ENCODE measurements around the gene PDLIM1. TPM values are rescaled to one million over a fixed set of nuclear protein-coding genes. Genes with fewer than 3 reads are reported as not detected.
A peak's percentile ranks its signal among the peaks of the same experiment; 100 is the strongest.

The PDLIM1 gene
- total RNA-seq, 1 donor, result 27.5 TPM

- no peak for DNase-seq (ENCODE audit: low read depth in 2 of 3, low spot score in 2 of 3)
Measured at GRCh38 chr10:95289921-95290421, 832 bp downstream of the PDLIM1 start.

- DNase-seq (ENCODE audit: low read depth in 2 of 3, low spot score in 2 of 3), result no peak
Measured at GRCh38 chr10:95289003-95289920, 1.5 kb downstream of the PDLIM1 start.

GRCh38 chr10:95288303-95288702 lies 2.5 kb downstream of the PDLIM1 start:
- no peak for DNase-seq (ENCODE audit: low read depth in 2 of 3, low spot score in 2 of 3)

GRCh38 chr10:95287281-95287680 lies 3.5 kb downstream of the PDLIM1 start:
- no peak for DNase-seq (ENCODE audit: low read depth in 2 of 3, low spot score in 2 of 3)

GRCh38 chr10:95286707-95287106 lies 4.1 kb downstream of the PDLIM1 start:
- DNase-seq (ENCODE audit: low read depth in 2 of 3, low spot score in 2 of 3), result no peak

- DNase-seq (ENCODE audit: low read depth in 2 of 3, low spot score in 2 of 3), result no peak
Measured at GRCh38 chr10:95285556-95285955, 5.2 kb downstream of the PDLIM1 start.

- DNase-seq (ENCODE audit: low read depth in 2 of 3, low spot score in 2 of 3), result no peak
Measured at GRCh38 chr10:95284807-95285206, 6.0 kb downstream of the PDLIM1 start.

- no peak for DNase-seq (ENCODE audit: low read depth in 2 of 3, low spot score in 2 of 3)
Measured at GRCh38 chr10:95282107-95282506, 8.7 kb downstream of the PDLIM1 start.

- no peak for DNase-seq (ENCODE audit: low read depth in 2 of 3, low spot score in 2 of 3)
Measured at GRCh38 chr10:95281206-95281605, 9.6 kb downstream of the PDLIM1 start.

GRCh38 chr10:95280637-95281036 lies 10.2 kb downstream of the PDLIM1 start:
- no peak for DNase-seq (ENCODE audit: low read depth in 2 of 3, low spot score in 2 of 3)

GRCh38 chr10:95279042-95279820 lies 11.6 kb downstream of the PDLIM1 start:
- DNase-seq (ENCODE audit: low read depth in 2 of 3, low spot score in 2 of 3), result no peak

- no peak for DNase-seq (ENCODE audit: low read depth in 2 of 3, low spot score in 2 of 3)
Measured at GRCh38 chr10:95278061-95278988, 12.5 kb downstream of the PDLIM1 start.

- DNase-seq (ENCODE audit: low read depth in 2 of 3, low spot score in 2 of 3), result no peak
Measured at GRCh38 chr10:95277614-95278013, 13.2 kb downstream of the PDLIM1 start.

GRCh38 chr10:95277201-95277570 lies 13.6 kb downstream of the PDLIM1 start:
- no peak for DNase-seq (ENCODE audit: low read depth in 2 of 3, low spot score in 2 of 3)

- peak in 1 of 3 donors; percentile 42 for DNase-seq (ENCODE audit: low read depth in 2 of 3, low spot score in 2 of 3)
Measured at GRCh38 chr10:95276367-95277200, 14.2 kb downstream of the PDLIM1 start.

- no peak for DNase-seq (ENCODE audit: low read depth in 2 of 3, low spot score in 2 of 3)
Measured at GRCh38 chr10:95275726-95276366, 15.0 kb downstream of the PDLIM1 start.

GRCh38 chr10:95273393-95274312 lies 17.1 kb downstream of the PDLIM1 start:
- DNase-seq (ENCODE audit: low read depth in 2 of 3, low spot score in 2 of 3), result no peak

- no peak for DNase-seq (ENCODE audit: low read depth in 2 of 3, low spot score in 2 of 3)
Measured at GRCh38 chr10:95268438-95268837, 22.4 kb downstream of the PDLIM1 start.

Measured in hematopoietic multipotent progenitor cell (in vitro differentiated cells).